Panc1 (cell line): Measurements from ENCODE around the gene KAT5.

Source experiments
- POLR2AphosphoS5 ChIP-seq: IDR thresholded peaks from 2 replicates; pipeline ENCODE4 v1.6.1; 2012; ENCODE audit warnings: mild to moderate bottlenecking, low read depth, low read length, moderate library complexity
- SIN3A ChIP-seq: IDR thresholded peaks from 2 replicates; pipeline ENCODE4 v1.6.1; 2012; ENCODE audit warnings: low read depth, mild to moderate bottlenecking, low read length, moderate library complexity, borderline replicate concordance; ENCODE audit not compliant: insufficient read depth
- TF ChIP-seq, protein P1 (sequence below): fragments of 450-650 bp; IDR thresholded peaks from 2 replicates; pipeline ENCODE4 v1.5.1; 2017; ENCODE audit warnings: mild to moderate bottlenecking

DNA sequence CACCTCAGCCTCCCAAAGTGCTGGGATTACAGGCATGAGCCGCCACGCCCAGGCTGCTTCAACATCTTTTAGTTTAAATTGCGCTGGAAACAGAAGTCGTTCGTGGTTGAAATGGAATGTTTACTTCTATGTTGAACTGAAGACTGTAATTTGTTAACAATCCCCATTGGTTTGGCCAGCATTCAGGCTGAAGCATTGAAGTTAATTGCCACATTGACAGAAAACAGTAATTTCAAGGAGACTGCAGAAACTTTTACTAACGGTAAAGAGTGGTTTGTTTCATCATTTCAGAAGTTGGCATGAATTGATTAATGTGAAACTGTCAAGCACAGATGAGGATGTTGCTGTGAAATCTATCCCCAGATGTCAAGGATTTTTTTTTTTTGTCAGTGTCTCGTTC is 54.5 kb downstream of the KAT5 start:
- TF ChIP-seq SIN3A (no peak), POLR2AphosphoS5 (no peak)
- TF ChIP-seq, protein P1, sequence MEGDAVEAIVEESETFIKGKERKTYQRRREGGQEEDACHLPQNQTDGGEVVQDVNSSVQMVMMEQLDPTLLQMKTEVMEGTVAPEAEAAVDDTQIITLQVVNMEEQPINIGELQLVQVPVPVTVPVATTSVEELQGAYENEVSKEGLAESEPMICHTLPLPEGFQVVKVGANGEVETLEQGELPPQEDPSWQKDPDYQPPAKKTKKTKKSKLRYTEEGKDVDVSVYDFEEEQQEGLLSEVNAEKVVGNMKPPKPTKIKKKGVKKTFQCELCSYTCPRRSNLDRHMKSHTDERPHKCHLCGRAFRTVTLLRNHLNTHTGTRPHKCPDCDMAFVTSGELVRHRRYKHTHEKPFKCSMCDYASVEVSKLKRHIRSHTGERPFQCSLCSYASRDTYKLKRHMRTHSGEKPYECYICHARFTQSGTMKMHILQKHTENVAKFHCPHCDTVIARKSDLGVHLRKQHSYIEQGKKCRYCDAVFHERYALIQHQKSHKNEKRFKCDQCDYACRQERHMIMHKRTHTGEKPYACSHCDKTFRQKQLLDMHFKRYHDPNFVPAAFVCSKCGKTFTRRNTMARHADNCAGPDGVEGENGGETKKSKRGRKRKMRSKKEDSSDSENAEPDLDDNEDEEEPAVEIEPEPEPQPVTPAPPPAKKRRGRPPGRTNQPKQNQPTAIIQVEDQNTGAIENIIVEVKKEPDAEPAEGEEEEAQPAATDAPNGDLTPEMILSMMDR = no peak
